Vagina (tissue), 2 donors: Measurements from ENCODE around the gene CEP162.

Source experiments
- CTCF ChIP-seq, 3 experiments: fragments of 450-650 bp in 2 of 3; fragments of 200-600 bp in 1 of 3; sonication (generic) in 1 of 3; IDR thresholded peaks; one replicate each; pipeline ENCODE4 v1.5.1; 2017 to 2019; ENCODE audit warnings: antibody characterized with exemption in 3 of 3, mild to moderate bottlenecking in 2 of 3, moderate library complexity in 2 of 3
- POLR2A ChIP-seq, 2 donors: fragments of 450-650 bp; IDR thresholded peaks; one replicate each; pipeline ENCODE4 v1.6.1; 2017; ENCODE audit warnings: antibody characterized with exemption in 2 of 2, mild to moderate bottlenecking in 2 of 2, moderate library complexity in 2 of 2
- POLR2AphosphoS5 ChIP-seq, 2 donors: sonication (generic); formaldehyde crosslinking; IDR thresholded peaks; one replicate each; pipeline ENCODE4 v1.9.0; 2017; ENCODE audit warnings: antibody characterized with exemption in 2 of 2, mild to moderate bottlenecking in 2 of 2, low read depth in 1 of 2; ENCODE audit not compliant: insufficient read depth in 1 of 2

- TF ChIP-seq CTCF (IDR thresholded peaks at IDR 0.05), result no peak
- no peak for TF ChIP-seq POLR2A (IDR thresholded peaks at IDR 0.05)
- no peak for TF ChIP-seq POLR2AphosphoS5 (IDR thresholded peaks at IDR 0.05; ENCODE audit: insufficient read depth in 1 of 2, low read depth in 1 of 2)
Observed at GRCh38 chr6:84251891-84252539, 24.6 kb upstream of the CEP162 start.
